ENCODE data around the gene NDUFS1. TPM values are rescaled to one million over a fixed set of nuclear protein-coding genes. Genes with fewer than 3 reads are reported as not detected.
"Not testable (repeated sequence)": the region's sequence is repeated elsewhere in the genome, so short reads cannot be mapped to it uniquely, and the experiment has no call there.

NDUFS1 gene
- total RNA-seq (33.9 TPM), polyA plus RNA-seq (10 to 100 TPM; 36.3 to 51.5 (median 45.0) TPM)

DNA sequence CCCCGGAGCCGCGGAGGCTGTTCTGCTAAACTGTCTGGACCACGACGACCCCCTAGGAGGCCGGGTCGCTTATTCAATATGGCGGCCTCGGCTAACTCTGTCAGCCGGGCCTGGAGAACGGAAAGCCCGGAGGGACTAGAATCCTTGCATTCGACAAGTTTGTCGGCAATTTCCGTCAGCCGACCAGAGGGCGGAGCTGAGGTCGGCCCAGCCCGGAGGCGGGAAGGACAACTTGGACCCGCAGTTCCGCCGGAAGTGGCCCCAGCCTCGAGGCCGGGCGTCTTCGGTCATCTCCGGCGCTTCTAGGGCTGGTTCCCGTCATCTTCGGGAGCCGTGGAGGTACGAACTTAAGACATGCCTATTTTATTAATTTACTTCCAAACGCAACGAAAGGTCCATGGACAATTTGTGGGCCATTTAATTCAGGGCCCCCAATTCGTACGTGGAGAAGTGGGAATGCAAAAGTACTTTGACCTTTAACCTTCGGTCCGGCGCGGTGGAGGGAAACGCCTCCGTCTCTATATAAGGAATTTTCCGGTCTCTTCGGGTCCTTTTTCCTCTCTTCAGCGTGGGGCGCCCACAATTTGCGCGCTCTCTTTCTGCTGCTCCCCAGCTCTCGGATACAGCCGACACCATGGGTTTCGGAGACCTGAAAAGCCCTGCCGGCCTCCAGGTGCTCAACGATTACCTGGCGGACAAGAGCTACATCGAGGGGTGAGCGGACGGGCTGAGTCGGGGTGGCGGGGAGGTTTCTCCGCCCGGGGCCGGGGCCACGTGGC is at the start of gene NDUFS1, which contains the start of gene EEF1B2:
NDUFS1 (minus strand) TSS at position 99 of the 779 bp plus-strand sequence. CDS start 5,766 bp downstream, outside the sequence.
EEF1B2 (plus strand) TSS at position 550 of the 779 bp plus-strand sequence; CDS start at position 635, 85 bp downstream.
- Histone ChIP-seq H3K27ac (ENCODE audit: insufficient read depth, low read length, poor library complexity, severe bottlenecking) (peak within 1 kb of the TSS; percentile 93), H3K36me3 (ENCODE audit: control insufficient read depth, insufficient read depth, low read length) (peaks cover 27% of the 10 kb centered on the region), H3K9me3 (ENCODE audit: control insufficient read depth in 2 of 2, low read length in 2 of 2) (no peaks in the 10 kb centered on the region), H3K4me3 (ENCODE audit: low read depth, low read length) (peak within 1 kb of the TSS; percentile 96), H3K4me1 (ENCODE audit: control insufficient read depth, insufficient read depth, low read length, poor library complexity, severe bottlenecking) (peaks cover 36% of the 10 kb centered on the region), H3K27me3 (ENCODE audit: control insufficient read depth, insufficient read depth, low read length) (no peaks in the 10 kb centered on the region)
- peaks cover 0 to 2% (median 0%) of the 10 kb centered on the region in 7 donors for H3K9me3 Mint-ChIP-seq
- H3K27ac Mint-ChIP-seq: peak within 1 kb of the TSS; percentile 98 to 100 (median 99)
- no peaks in the 10 kb centered on the region for H3K27me3 Mint-ChIP-seq
- peak; percentile 96 to 99 (median 97) for DNase-seq
- H3K4me1 Mint-ChIP-seq: peaks cover 32 to 65% (median 54%) of the 10 kb centered on the region in 4 donors
- H3K36me3 Mint-ChIP-seq: peaks cover 26% of the 10 kb centered on the region
- ATAC-seq (ENCODE audit: low read depth in 2 of 2): peak; percentile 89 to 91
- peak within 1 kb of the TSS; percentile 97 to 100 (median 98) for H3K4me3 Mint-ChIP-seq

GRCh38 chr2:206208900-206209299 is 49.7 kb upstream of the NDUFS1 start:
- no peak overlapping the region for H3K4me3 ChIP-seq (ENCODE audit: low read depth, low read length)
- Mint-ChIP-seq H3K27ac (no peak overlapping the region), H3K36me3 (no peaks in the 10 kb centered on the region), H3K4me3 (no peak overlapping the region), H3K4me1 (peaks cover 0 to 3% (median 1%) of the 10 kb centered on the region in 4 donors), H3K27me3 (peaks cover 22% of the 10 kb centered on the region), H3K9me3 (peaks cover 0 to 2% (median 0%) of the 10 kb centered on the region in 7 donors)
- DNase-seq (no peak), ATAC-seq (ENCODE audit: low read depth in 2 of 2) (no peak)
- no peaks in the 10 kb centered on the region for H3K27me3 ChIP-seq (ENCODE audit: control insufficient read depth, insufficient read depth, low read length)
- no peaks in the 10 kb centered on the region for H3K36me3 ChIP-seq (ENCODE audit: control insufficient read depth, insufficient read depth, low read length)
- no peaks in the 10 kb centered on the region for H3K9me3 ChIP-seq (ENCODE audit: control insufficient read depth in 2 of 2, low read length in 2 of 2)
- no peaks in the 10 kb centered on the region for H3K4me1 ChIP-seq (ENCODE audit: control insufficient read depth, insufficient read depth, low read length, poor library complexity, severe bottlenecking)
- no peak overlapping the region for H3K27ac ChIP-seq (ENCODE audit: insufficient read depth, low read length, poor library complexity, severe bottlenecking)

- not testable (repeated sequence) for H3K27ac ChIP-seq (ENCODE audit: insufficient read depth, low read length, poor library complexity, severe bottlenecking); H3K36me3 Mint-ChIP-seq; H3K27me3 ChIP-seq (ENCODE audit: control insufficient read depth, insufficient read depth, low read length); H3K4me1 Mint-ChIP-seq; H3K27me3 Mint-ChIP-seq; H3K4me3 Mint-ChIP-seq; H3K27ac Mint-ChIP-seq; H3K9me3 Mint-ChIP-seq; H3K4me1 ChIP-seq (ENCODE audit: control insufficient read depth, insufficient read depth, low read length, poor library complexity, severe bottlenecking); H3K36me3 ChIP-seq (ENCODE audit: control insufficient read depth, insufficient read depth, low read length); H3K9me3 ChIP-seq (ENCODE audit: control insufficient read depth in 2 of 2, low read length in 2 of 2); ATAC-seq (ENCODE audit: low read depth in 2 of 2); H3K4me3 ChIP-seq (ENCODE audit: low read depth, low read length)
- DNase-seq: peak in 1 of 3 donors; percentile 27
Measured at GRCh38 chr2:206207316-206207715, 48.1 kb upstream of the NDUFS1 start.

DNA sequence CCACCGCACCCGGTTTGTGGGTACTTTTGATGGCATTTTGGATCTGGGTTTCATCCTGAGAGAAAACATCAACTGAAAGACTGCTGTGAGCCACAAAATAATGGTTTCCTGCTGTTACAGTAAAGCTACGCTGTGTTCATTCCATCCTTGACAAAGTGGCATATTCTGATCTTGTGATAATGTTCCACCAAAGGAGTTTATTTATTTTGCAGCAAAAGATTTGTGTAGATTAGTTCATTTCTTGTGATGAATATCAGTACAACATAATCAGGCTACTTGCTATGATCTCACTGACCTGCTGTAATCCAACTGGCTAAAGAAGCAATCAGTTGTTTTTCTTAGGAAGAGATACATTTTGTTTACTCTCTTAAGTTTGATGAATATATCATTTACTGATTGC is 45.5 kb upstream of the NDUFS1 start:
- H3K4me1 ChIP-seq (ENCODE audit: control insufficient read depth, insufficient read depth, low read length, poor library complexity, severe bottlenecking): no peaks in the 10 kb centered on the region
- H3K27ac Mint-ChIP-seq: no peak overlapping the region
- no peak for ATAC-seq (ENCODE audit: low read depth in 2 of 2)
- H3K4me3 Mint-ChIP-seq: no peak overlapping the region
- no peak overlapping the region for H3K4me3 ChIP-seq (ENCODE audit: low read depth, low read length)
- H3K36me3 Mint-ChIP-seq: no peaks in the 10 kb centered on the region
- no peaks in the 10 kb centered on the region for H3K9me3 ChIP-seq (ENCODE audit: control insufficient read depth in 2 of 2, low read length in 2 of 2)
- H3K9me3 Mint-ChIP-seq: peaks cover 0 to 2% (median 0%) of the 10 kb centered on the region in 7 donors
- H3K4me1 Mint-ChIP-seq: peaks cover 0 to 2% (median 0%) of the 10 kb centered on the region in 4 donors
- peaks cover 15% of the 10 kb centered on the region for H3K27me3 Mint-ChIP-seq
- no peak overlapping the region for H3K27ac ChIP-seq (ENCODE audit: insufficient read depth, low read length, poor library complexity, severe bottlenecking)
- DNase-seq: no peak
- no peaks in the 10 kb centered on the region for H3K27me3 ChIP-seq (ENCODE audit: control insufficient read depth, insufficient read depth, low read length)
- no peaks in the 10 kb centered on the region for H3K36me3 ChIP-seq (ENCODE audit: control insufficient read depth, insufficient read depth, low read length)

DNA sequence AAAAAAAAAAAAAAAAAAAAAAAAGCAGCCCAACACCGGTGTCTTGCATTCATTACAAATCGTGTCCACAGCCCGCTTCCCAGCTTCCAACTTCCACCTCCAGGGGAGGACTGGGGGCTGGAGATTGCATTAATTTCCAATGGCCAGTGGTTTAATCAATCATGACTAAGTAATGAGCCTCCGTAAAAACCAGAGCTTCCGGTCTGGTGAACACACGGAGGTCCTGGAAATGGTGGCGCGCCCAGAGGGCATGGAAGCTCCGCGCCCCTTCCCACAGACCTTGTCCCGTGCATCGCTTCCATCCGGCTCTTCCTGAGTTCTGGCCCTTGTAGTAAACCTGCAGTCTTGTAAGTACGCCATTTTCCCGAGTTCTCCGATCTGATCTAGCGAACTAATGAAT is 44.1 kb upstream of the NDUFS1 start:
- no peaks in the 10 kb centered on the region for H3K9me3 ChIP-seq (ENCODE audit: control insufficient read depth in 2 of 2, low read length in 2 of 2)
- no peaks in the 10 kb centered on the region for H3K27me3 ChIP-seq (ENCODE audit: control insufficient read depth, insufficient read depth, low read length)
- Mint-ChIP-seq H3K9me3 (peaks cover 0 to 5% (median 0%) of the 10 kb centered on the region in 7 donors), H3K36me3 (no peaks in the 10 kb centered on the region), H3K27me3 (peaks cover 19% of the 10 kb centered on the region), H3K4me3 (no peak overlapping the region), H3K4me1 (peaks cover 0 to 2% (median 0%) of the 10 kb centered on the region in 4 donors), H3K27ac (no peak overlapping the region)
- H3K4me1 ChIP-seq (ENCODE audit: control insufficient read depth, insufficient read depth, low read length, poor library complexity, severe bottlenecking): no peaks in the 10 kb centered on the region
- H3K27ac ChIP-seq (ENCODE audit: insufficient read depth, low read length, poor library complexity, severe bottlenecking): no peak overlapping the region
- DNase-seq (no peak), ATAC-seq (ENCODE audit: low read depth in 2 of 2) (no peak)
- H3K36me3 ChIP-seq (ENCODE audit: control insufficient read depth, insufficient read depth, low read length): no peaks in the 10 kb centered on the region
- H3K4me3 ChIP-seq (ENCODE audit: low read depth, low read length): no peak overlapping the region

DNA sequence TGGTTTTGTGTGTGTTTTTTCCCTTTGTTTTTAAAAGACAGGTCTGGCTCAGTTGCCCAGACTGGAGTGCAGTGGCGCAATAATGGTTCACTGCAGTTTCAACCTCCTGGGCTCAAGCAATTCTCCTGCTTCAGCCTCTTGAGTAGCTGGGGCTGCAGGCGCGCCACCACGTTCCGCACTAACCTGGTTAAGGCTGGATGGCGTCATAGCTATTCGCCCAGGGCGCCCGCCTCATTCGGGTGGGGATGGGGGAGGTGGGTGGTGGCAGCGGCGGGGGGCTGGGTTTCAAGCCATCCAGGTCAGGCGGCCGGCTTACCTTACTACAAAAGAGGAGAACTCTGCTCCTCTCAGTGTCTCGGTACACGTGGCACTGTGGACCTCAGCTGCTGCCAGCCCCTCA is 43.2 kb upstream of the NDUFS1 start:
- Mint-ChIP-seq H3K9me3 (peaks cover 0 to 2% (median 0%) of the 10 kb centered on the region in 7 donors), H3K4me3 (no peak overlapping the region), H3K27ac (no peak overlapping the region), H3K36me3 (no peaks in the 10 kb centered on the region), H3K4me1 (no peaks in the 10 kb centered on the region), H3K27me3 (peaks cover 23% of the 10 kb centered on the region)
- Histone ChIP-seq H3K27me3 (ENCODE audit: control insufficient read depth, insufficient read depth, low read length) (no peaks in the 10 kb centered on the region), H3K4me1 (ENCODE audit: control insufficient read depth, insufficient read depth, low read length, poor library complexity, severe bottlenecking) (no peaks in the 10 kb centered on the region), H3K9me3 (ENCODE audit: control insufficient read depth in 2 of 2, low read length in 2 of 2) (no peaks in the 10 kb centered on the region), H3K27ac (ENCODE audit: insufficient read depth, low read length, poor library complexity, severe bottlenecking) (no peak overlapping the region), H3K4me3 (ENCODE audit: low read depth, low read length) (no peak overlapping the region), H3K36me3 (ENCODE audit: control insufficient read depth, insufficient read depth, low read length) (no peaks in the 10 kb centered on the region)
- no peak for DNase-seq
- no peak for ATAC-seq (ENCODE audit: low read depth in 2 of 2)

GRCh38 chr2:206201075-206201848 is 42.0 kb upstream of the NDUFS1 start:
- no peaks in the 10 kb centered on the region for H3K9me3 ChIP-seq (ENCODE audit: control insufficient read depth in 2 of 2, low read length in 2 of 2)
- DNase-seq (no peak), ATAC-seq (ENCODE audit: low read depth in 2 of 2) (no peak)
- no peaks in the 10 kb centered on the region for H3K36me3 Mint-ChIP-seq
- H3K36me3 ChIP-seq (ENCODE audit: control insufficient read depth, insufficient read depth, low read length): no peaks in the 10 kb centered on the region
- peaks cover 0 to 2% (median 0%) of the 10 kb centered on the region in 7 donors for H3K9me3 Mint-ChIP-seq
- H3K4me1 ChIP-seq (ENCODE audit: control insufficient read depth, insufficient read depth, low read length, poor library complexity, severe bottlenecking): no peaks in the 10 kb centered on the region
- no peak overlapping the region for H3K27ac ChIP-seq (ENCODE audit: insufficient read depth, low read length, poor library complexity, severe bottlenecking)
- no peaks in the 10 kb centered on the region for H3K27me3 ChIP-seq (ENCODE audit: control insufficient read depth, insufficient read depth, low read length)
- H3K4me3 Mint-ChIP-seq: peak overlapping the region in 1 of 4 donors; percentile 71
- no peak overlapping the region for H3K4me3 ChIP-seq (ENCODE audit: low read depth, low read length)
- H3K27ac Mint-ChIP-seq: no peak overlapping the region
- H3K4me1 Mint-ChIP-seq: no peaks in the 10 kb centered on the region
- peaks cover 29% of the 10 kb centered on the region for H3K27me3 Mint-ChIP-seq
